Psoas muscle (tissue), 8 donors: ENCODE results near the gene EBLN2. TPM values are rescaled to one million over a fixed set of nuclear protein-coding genes. Genes with fewer than 3 reads are reported as not detected.

Source experiments
- ATAC-seq, 4 donors: fragments of 200-7000 bp; cut with Tn5 transposase; one replicate each; pipeline ENCODE4 v1.9.1; 2020; ENCODE audit warnings: moderate library complexity in 3 of 4, mild to moderate bottlenecking in 2 of 4
- DNase-seq, 2 donors: peaks; one replicate each; pipeline ENCODE4 v3.0.0-alpha.2; 2020
- H3K27ac ChIP-seq: fragments of 200-600 bp; one replicate; pipeline ENCODE4 v1.8.0; 2022
- H3K27me3 ChIP-seq, 3 donors: fragments of 200-600 bp in 1 of 3; one replicate each; pipeline versions ENCODE4 v1.6.1 to v1.8.0; 2013 to 2022; ENCODE audit warnings: low read length in 2 of 3, mild to moderate bottlenecking in 2 of 3, moderate library complexity in 1 of 3; ENCODE audit not compliant: insufficient read depth in 3 of 3
- H3K36me3 ChIP-seq, 2 donors: fragments of 200-600 bp in 1 of 2; one replicate each; pipeline versions ENCODE4 v1.6.1 to v1.8.0; 2013 to 2022; ENCODE audit warnings: low read depth in 1 of 2, mild to moderate bottlenecking in 1 of 2, moderate library complexity in 1 of 2; ENCODE audit not compliant: insufficient read depth in 1 of 2
- H3K4me1 ChIP-seq: fragments of 200-600 bp; one replicate; pipeline ENCODE4 v1.8.0; 2022
- H3K4me3 ChIP-seq: fragments of 200-600 bp; one replicate; pipeline ENCODE4 v1.8.0; 2022; ENCODE audit warnings: mild to moderate bottlenecking
- H3K9me3 ChIP-seq: fragments of 200-600 bp; one replicate; pipeline ENCODE4 v1.8.0; 2022
- WGBS, 3 donors: extraction: QIAGEN DNeasy Blood & Tissue Kit; methylation state at CpG; one replicate each; pipeline versions ENCODE4 v1.1.6 to v1.1.7; 2013; 5-methylcytosine and 5-hydroxymethylcytosine counted together
- intact Hi-C, 2 donors: fragments of 100-400 bp; cut with DNase I; formaldehyde crosslinking; loops; one replicate each; pipeline versions ENCODE4 v1.11.0 to v1.14.2; 2022
- polyA plus RNA-seq, 3 donors: library from polyadenylated mRNA; stranded (reverse); fragments of 200-250 nt; gene quantifications; one replicate each; pipeline ENCODE4 v1.2.3, GENCODE V29; 2013
- total RNA-seq, 4 donors: library from RNA; stranded (reverse); fragmentation: NEBNext Ultra II Directional in 2 of 4; extraction: Animal tissue kit (Norgen Biotek cat#: 25700) in 2 of 4; gene quantifications; one replicate each; pipeline versions ENCODE4 v1.2.1 to v1.2.4, GENCODE V29; 2021 to 2023
- TF ChIP-seq, protein P1 (sequence below): fragments of 200-600 bp; IDR thresholded peaks from one replicate; pipeline ENCODE4 v1.8.0; 2022; ENCODE audit warnings: antibody characterized with exemption
- donor health status: healthy with polysubstance abuse.
- donor health status: DM: no; HTN: no; CAD: no; lungs with moderate emphysema.
- donor health status: Bipolar disorder and iron deficiency.
- donor health status: healthy.
- donor health status: DM: yes; HTN: yes; CAD: no.
- donor health status: DM: no; HTN: no; CAD: no.
- donor health status: DM: no; HTN: no; CAD: no.
- donor health status: DM: yes; HTN: yes; CAD: no.

The EBLN2 gene
- total and polyA plus RNA-seq, 7 donors = 0.08 to 1.4 (median 0.54) TPM

DNA sequence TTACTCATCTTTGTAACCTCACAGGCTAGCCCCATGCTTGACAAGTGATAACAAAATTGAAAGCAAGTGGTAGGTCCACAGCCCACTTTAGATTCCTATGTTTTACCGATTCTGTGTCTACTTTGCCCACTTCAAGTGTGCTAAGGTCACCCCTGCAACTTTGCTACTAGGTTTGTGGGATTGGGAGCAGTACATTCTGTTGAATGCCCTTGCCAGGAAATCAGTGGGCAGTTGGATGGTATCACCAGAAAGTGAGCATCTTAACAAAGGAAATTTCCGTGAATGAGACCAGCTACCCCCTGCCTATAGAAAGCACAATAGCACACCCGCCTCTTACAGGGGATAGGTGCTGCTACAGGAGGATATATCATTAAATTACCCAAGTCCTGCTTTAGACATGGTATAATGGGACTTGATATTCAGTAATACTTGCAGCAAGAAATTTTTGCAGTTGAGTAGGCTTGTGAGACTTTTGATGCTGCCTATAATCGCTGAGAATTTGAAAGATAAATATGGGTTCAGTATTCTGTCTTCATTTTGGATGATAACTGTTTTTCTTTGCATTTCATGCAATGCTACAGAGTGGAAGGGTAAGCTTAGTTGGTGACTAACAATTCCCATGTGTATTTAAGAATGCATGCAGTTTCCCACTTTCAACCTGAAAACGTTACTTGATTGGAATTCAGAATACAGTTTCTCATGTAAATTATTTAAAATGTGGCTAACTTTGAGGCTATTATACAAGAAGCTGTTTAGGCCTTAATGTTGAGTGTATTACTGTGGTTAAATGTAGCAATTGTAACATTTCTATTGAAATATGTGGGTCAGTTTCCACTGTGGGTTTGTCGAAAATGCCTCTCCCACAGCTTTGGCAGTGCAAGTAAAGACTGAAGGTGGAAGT is 9.5 kb downstream of the EBLN2 start:
- H3K27ac ChIP-seq = no peak overlapping the region
- intact Hi-C loops = no loop called here
- no peak overlapping the region for H3K4me3 ChIP-seq
- 46 to 51% (median 48%) methylated on average over 6 of the region's 6 CpGs for WGBS, 3 donors
- H3K9me3 ChIP-seq = no peaks in the 10 kb centered on the region
- no peak for DNase-seq
- H3K4me1 ChIP-seq = peaks cover 11% of the 10 kb centered on the region
- peak in 1 of 4 donors; percentile 4 for ATAC-seq
- TF ChIP-seq, protein P1, sequence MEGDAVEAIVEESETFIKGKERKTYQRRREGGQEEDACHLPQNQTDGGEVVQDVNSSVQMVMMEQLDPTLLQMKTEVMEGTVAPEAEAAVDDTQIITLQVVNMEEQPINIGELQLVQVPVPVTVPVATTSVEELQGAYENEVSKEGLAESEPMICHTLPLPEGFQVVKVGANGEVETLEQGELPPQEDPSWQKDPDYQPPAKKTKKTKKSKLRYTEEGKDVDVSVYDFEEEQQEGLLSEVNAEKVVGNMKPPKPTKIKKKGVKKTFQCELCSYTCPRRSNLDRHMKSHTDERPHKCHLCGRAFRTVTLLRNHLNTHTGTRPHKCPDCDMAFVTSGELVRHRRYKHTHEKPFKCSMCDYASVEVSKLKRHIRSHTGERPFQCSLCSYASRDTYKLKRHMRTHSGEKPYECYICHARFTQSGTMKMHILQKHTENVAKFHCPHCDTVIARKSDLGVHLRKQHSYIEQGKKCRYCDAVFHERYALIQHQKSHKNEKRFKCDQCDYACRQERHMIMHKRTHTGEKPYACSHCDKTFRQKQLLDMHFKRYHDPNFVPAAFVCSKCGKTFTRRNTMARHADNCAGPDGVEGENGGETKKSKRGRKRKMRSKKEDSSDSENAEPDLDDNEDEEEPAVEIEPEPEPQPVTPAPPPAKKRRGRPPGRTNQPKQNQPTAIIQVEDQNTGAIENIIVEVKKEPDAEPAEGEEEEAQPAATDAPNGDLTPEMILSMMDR = no peak
- no peaks in the 10 kb centered on the region for H3K27me3 ChIP-seq
- peaks cover 0 to 15% of the 10 kb centered on the region in 2 donors for H3K36me3 ChIP-seq

DNA sequence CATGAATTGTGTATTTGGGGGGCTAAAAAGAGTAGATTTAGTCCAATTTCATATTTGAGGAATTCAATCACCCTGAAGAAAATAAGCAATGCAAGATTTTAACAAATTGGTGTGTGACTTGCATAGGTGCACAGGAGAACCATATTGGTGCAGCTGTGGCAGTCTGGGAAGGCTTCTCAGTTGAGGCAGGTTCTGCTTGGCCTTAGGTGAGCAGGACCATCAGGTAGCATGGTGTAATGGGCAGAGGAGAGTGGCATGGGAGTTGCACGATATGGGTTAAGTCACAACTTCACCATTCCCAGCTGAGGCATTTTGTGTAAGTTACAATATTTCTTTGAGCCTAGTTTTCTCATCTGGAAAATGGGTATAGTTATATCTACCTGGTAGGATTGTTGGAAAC is 10.5 kb downstream of the EBLN2 start:
- intact Hi-C loops = no loop called here
- no peak for DNase-seq
- WGBS, 3 donors = 89 to 97% (median 96%) methylated on average over 1 of the region's 1 CpG

DNA sequence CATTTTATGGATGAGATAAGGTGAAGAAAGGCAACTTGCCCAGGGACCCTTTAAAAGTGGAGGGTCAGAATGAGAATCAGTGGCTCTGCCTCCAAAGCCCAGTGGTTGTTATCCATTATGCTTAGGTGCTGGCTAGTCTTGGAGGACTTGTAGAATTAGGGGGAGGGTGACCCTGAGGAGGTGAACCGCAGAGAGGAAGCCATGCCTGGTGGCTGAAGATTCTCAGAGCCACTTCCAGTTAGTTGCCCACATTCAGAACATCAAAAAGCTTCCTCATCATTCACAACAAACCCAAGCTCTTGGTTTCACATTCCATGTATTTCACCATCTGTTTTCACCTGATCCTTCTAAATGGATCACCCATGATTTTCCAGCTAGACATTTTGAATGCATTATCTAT is 11.2 kb downstream of the EBLN2 start:
- WGBS, 3 donors = 78 to 87% (median 80%) methylated on average over 1 of the region's 1 CpG
- H3K4me3 ChIP-seq = no peak overlapping the region
- ATAC-seq = peak; percentile 19 to 38 (median 28)

More for the DNA sequence above, 10.5 kb downstream of the EBLN2 start:
- H3K4me3 ChIP-seq = no peak overlapping the region
- no peak overlapping the region for H3K27ac ChIP-seq
- TF ChIP-seq, protein P1 = no peak
- peaks cover 0 to 5% of the 10 kb centered on the region in 2 donors for H3K36me3 ChIP-seq
- no peaks in the 10 kb centered on the region for H3K9me3 ChIP-seq
- H3K4me1 ChIP-seq = peaks cover 11% of the 10 kb centered on the region
- peak in 1 of 4 donors; percentile 32 for ATAC-seq
- H3K27me3 ChIP-seq = no peaks in the 10 kb centered on the region

GRCh38 chr3:73073091-73073707 is 11.7 kb downstream of the EBLN2 start:
- Histone ChIP-seq H3K27ac (no peak overlapping the region), H3K27me3 (no peaks in the 10 kb centered on the region), H3K9me3 (no peaks in the 10 kb centered on the region), H3K4me1 (peaks cover 8% of the 10 kb centered on the region), H3K36me3 (no peaks in the 10 kb centered on the region), H3K4me3 (no peak overlapping the region)
- ATAC-seq (peak in 3 of 4 donors; percentile 42 to 54 (median 43)), DNase-seq (no peak)
- intact Hi-C loops = no loop called here
- 36 to 47% (median 44%) methylated on average over 4 of the region's 4 CpGs for WGBS, 3 donors
- TF ChIP-seq, protein P1 = no peak

More for the DNA sequence above, 11.2 kb downstream of the EBLN2 start:
- Histone ChIP-seq H3K36me3 (no peaks in the 10 kb centered on the region), H3K9me3 (no peaks in the 10 kb centered on the region), H3K4me1 (peaks cover 11% of the 10 kb centered on the region), H3K27ac (no peak overlapping the region), H3K27me3 (no peaks in the 10 kb centered on the region)
- intact Hi-C loops = no loop called here
- TF ChIP-seq, protein P1 = no peak
- DNase-seq = no peak
